GM23338 (cell line): ENCODE measurements around the gene FAM98A.

Experiments used
- ETS1 ChIP-seq: IDR thresholded peaks from 2 replicates; pipeline ENCODE4 v1.6.1; 2016; ENCODE audit warnings: antibody characterized with exemption
- EZH2 ChIP-seq: fragments of 200-600 bp; sonication (generic); IDR thresholded peaks from one replicate; pipeline ENCODE4 v1.8.0; 2017; ENCODE audit warnings: antibody characterized with exemption, mild to moderate bottlenecking, low read depth; ENCODE audit not compliant: unreplicated experiment
- JUNB ChIP-seq: IDR thresholded peaks from one replicate; pipeline ENCODE4 v1.6.1; 2016; ENCODE audit warnings: antibody characterized with exemption; ENCODE audit not compliant: unreplicated experiment
- POLR2AphosphoS5 ChIP-seq: IDR thresholded peaks from 2 replicates; pipeline ENCODE4 v1.6.1; 2016; ENCODE audit warnings: antibody characterized with exemption, low read depth
- STAT1 ChIP-seq: IDR thresholded peaks from one replicate; pipeline ENCODE4 v1.6.1; 2016; ENCODE audit warnings: antibody characterized with exemption; ENCODE audit not compliant: unreplicated experiment
- ZNF114 ChIP-seq: fragments of 250-450 bp; sonication (Bioruptor Pico); IDR thresholded peaks from 2 replicates; pipeline ENCODE4 v1.5.0; 2020; ENCODE audit warnings: mild to moderate bottlenecking, moderate library complexity
- TF ChIP-seq, protein P1 (sequence below), 2 experiments: fragments of 200-600 bp in 1 of 2; sonication (generic) in 1 of 2; conservative IDR thresholded peaks; 2 replicates each; pipeline versions ENCODE4 v1.5.1 to v1.6.1; 2016 to 2017; ENCODE audit warnings: antibody characterized with exemption in 2 of 2, low read depth in 2 of 2, mild to moderate bottlenecking in 2 of 2, moderate library complexity in 1 of 2
- TF ChIP-seq, protein P2 (sequence below): IDR thresholded peaks from one replicate; pipeline ENCODE4 v1.6.1; 2018; ENCODE audit warnings: antibody characterized with exemption; ENCODE audit not compliant: unreplicated experiment

GRCh38 chr2:33606622-33607021 is 7.5 kb upstream of the FAM98A start:
- TF ChIP-seq, protein P1, sequence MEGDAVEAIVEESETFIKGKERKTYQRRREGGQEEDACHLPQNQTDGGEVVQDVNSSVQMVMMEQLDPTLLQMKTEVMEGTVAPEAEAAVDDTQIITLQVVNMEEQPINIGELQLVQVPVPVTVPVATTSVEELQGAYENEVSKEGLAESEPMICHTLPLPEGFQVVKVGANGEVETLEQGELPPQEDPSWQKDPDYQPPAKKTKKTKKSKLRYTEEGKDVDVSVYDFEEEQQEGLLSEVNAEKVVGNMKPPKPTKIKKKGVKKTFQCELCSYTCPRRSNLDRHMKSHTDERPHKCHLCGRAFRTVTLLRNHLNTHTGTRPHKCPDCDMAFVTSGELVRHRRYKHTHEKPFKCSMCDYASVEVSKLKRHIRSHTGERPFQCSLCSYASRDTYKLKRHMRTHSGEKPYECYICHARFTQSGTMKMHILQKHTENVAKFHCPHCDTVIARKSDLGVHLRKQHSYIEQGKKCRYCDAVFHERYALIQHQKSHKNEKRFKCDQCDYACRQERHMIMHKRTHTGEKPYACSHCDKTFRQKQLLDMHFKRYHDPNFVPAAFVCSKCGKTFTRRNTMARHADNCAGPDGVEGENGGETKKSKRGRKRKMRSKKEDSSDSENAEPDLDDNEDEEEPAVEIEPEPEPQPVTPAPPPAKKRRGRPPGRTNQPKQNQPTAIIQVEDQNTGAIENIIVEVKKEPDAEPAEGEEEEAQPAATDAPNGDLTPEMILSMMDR (conservative IDR thresholded peaks at IDR 0.05; ENCODE audit: low read depth in 2 of 2): no peak
- TF ChIP-seq POLR2AphosphoS5 (no peak), EZH2 (no peak), ZNF114 (CRISPR knock-in tag) (no peak), ETS1 (no peak), STAT1 (no peak), JUNB (no peak)
- TF ChIP-seq, protein P2, sequence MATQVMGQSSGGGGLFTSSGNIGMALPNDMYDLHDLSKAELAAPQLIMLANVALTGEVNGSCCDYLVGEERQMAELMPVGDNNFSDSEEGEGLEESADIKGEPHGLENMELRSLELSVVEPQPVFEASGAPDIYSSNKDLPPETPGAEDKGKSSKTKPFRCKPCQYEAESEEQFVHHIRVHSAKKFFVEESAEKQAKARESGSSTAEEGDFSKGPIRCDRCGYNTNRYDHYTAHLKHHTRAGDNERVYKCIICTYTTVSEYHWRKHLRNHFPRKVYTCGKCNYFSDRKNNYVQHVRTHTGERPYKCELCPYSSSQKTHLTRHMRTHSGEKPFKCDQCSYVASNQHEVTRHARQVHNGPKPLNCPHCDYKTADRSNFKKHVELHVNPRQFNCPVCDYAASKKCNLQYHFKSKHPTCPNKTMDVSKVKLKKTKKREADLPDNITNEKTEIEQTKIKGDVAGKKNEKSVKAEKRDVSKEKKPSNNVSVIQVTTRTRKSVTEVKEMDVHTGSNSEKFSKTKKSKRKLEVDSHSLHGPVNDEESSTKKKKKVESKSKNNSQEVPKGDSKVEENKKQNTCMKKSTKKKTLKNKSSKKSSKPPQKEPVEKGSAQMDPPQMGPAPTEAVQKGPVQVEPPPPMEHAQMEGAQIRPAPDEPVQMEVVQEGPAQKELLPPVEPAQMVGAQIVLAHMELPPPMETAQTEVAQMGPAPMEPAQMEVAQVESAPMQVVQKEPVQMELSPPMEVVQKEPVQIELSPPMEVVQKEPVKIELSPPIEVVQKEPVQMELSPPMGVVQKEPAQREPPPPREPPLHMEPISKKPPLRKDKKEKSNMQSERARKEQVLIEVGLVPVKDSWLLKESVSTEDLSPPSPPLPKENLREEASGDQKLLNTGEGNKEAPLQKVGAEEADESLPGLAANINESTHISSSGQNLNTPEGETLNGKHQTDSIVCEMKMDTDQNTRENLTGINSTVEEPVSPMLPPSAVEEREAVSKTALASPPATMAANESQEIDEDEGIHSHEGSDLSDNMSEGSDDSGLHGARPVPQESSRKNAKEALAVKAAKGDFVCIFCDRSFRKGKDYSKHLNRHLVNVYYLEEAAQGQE: no peak
